Muscle layer of colon (tissue), 2 donors: ENCODE results near the gene KRT3.

Source experiments
- H3K27ac ChIP-seq: one replicate; pipeline ENCODE4 v1.7.0; 2013; ENCODE audit warnings: low read depth, mild to moderate bottlenecking, low read length, moderate library complexity
- H3K27me3 ChIP-seq, 2 donors: one replicate each; pipeline ENCODE4 v1.7.0; 2013; ENCODE audit warnings: low read length in 2 of 2, mild to moderate bottlenecking in 2 of 2; ENCODE audit not compliant: insufficient read depth in 2 of 2, control insufficient read depth in 1 of 2
- H3K36me3 ChIP-seq: one replicate; pipeline ENCODE4 v1.7.0; 2013; ENCODE audit warnings: mild to moderate bottlenecking, low read length; ENCODE audit not compliant: insufficient read depth
- H3K4me1 ChIP-seq: one replicate; pipeline ENCODE4 v1.7.0; 2013; ENCODE audit warnings: mild to moderate bottlenecking, low read length; ENCODE audit not compliant: insufficient read depth
- H3K4me3 ChIP-seq, 2 donors: one replicate each; pipeline ENCODE4 v1.7.0; 2013; ENCODE audit warnings: low read length in 2 of 2, low read depth in 1 of 2, mild to moderate bottlenecking in 1 of 2, moderate library complexity in 1 of 2
- H3K9ac ChIP-seq: one replicate; pipeline ENCODE4 v1.7.0; 2013; ENCODE audit warnings: low read length
- H3K9me3 ChIP-seq: one replicate; pipeline ENCODE4 v1.7.0; 2013; ENCODE audit warnings: mild to moderate bottlenecking, low read length
- donor health status: abdominal sarcoma.
- donor health status: Adenocarcinoma of cecum.

Gene KRT3

DNA sequence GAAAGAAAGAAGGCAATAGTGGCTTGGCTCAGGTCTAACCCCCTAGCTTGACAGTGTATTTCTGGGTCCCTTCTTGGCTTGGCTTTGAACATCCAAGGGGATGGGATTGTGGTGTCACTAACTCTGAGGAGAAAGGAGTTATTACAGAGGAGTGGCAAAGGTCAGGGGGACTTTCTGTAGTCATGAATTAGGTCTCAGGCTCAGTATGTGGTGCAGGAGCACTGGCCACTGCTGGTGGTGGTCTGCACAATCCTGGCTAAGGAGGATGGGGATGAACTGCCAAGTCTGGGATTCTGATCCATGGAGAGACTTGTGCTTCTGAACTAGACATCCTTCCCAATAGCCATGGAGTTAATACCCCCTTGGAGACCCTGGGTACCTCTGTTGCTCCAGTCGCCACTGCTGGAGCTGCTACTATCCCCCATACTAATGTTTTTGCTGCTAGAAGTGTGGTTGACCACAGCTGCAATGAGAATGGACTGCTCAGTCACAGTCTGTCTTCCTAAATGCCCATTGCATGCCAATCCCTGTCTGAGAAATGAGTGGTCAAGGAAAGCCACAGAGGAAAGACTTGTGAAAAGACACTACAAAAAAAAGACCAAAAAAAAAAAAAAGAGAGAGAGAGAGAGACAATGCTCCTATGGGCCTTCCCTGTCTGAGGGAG, 51.3 kb downstream of the KRT3 start:
- H3K9ac ChIP-seq = no peak overlapping the region
- H3K27me3 ChIP-seq = peaks cover 0 to 10% of the 10 kb centered on the region in 2 donors
- no peaks in the 10 kb centered on the region for H3K4me1 ChIP-seq
- no peaks in the 10 kb centered on the region for H3K36me3 ChIP-seq
- H3K27ac ChIP-seq = no peak overlapping the region
- H3K4me3 ChIP-seq = no peak overlapping the region
- no peaks in the 10 kb centered on the region for H3K9me3 ChIP-seq

- no peak overlapping the region for H3K4me3 ChIP-seq
- H3K27me3 ChIP-seq = peaks cover 0 to 10% of the 10 kb centered on the region in 2 donors
- no peak overlapping the region for H3K9ac ChIP-seq
- no peaks in the 10 kb centered on the region for H3K4me1 ChIP-seq
- no peak overlapping the region for H3K27ac ChIP-seq
- H3K9me3 ChIP-seq = no peaks in the 10 kb centered on the region
- H3K36me3 ChIP-seq = no peaks in the 10 kb centered on the region
Measured at GRCh38 chr12:52742822-52743457, 53.0 kb downstream of the KRT3 start.

DNA sequence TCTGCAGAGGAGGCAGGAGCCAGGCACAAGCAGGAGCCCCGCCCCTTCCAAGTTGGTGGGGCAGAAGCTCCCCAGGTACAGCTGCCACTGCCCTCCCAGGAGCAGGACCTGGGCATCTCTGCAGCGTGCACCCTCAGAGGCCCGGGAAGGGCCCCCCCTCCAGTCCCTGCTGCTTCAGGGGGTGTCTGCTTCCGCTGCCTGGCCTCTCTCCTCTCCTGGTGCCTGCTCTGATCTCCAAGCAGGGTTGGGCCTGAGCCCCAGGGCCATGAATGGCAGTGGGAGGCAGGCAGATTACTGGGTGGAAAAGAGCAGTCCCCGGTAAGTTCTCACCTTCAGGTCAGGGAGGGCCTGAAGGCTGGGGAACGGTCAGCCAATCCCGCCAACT, 53.7 kb downstream of the KRT3 start:
- H3K36me3 ChIP-seq = no peaks in the 10 kb centered on the region
- peaks cover 0 to 10% of the 10 kb centered on the region in 2 donors for H3K27me3 ChIP-seq
- no peaks in the 10 kb centered on the region for H3K4me1 ChIP-seq
- no peaks in the 10 kb centered on the region for H3K9me3 ChIP-seq
- no peak overlapping the region for H3K4me3 ChIP-seq
- no peak overlapping the region for H3K27ac ChIP-seq
- H3K9ac ChIP-seq = no peak overlapping the region

GRCh38 chr12:52741375-52742195, 54.3 kb downstream of the KRT3 start:
- Histone ChIP-seq H3K9me3 (no peaks in the 10 kb centered on the region), H3K27ac (no peak overlapping the region), H3K4me3 (no peak overlapping the region), H3K27me3 (peaks cover 0 to 10% of the 10 kb centered on the region in 2 donors), H3K36me3 (no peaks in the 10 kb centered on the region), H3K9ac (no peak overlapping the region), H3K4me1 (no peaks in the 10 kb centered on the region)

GRCh38 chr12:52740584-52740983, 55.3 kb downstream of the KRT3 start:
- no peaks in the 10 kb centered on the region for H3K4me1 ChIP-seq
- no peak overlapping the region for H3K4me3 ChIP-seq
- H3K9ac ChIP-seq = no peak overlapping the region
- no peaks in the 10 kb centered on the region for H3K36me3 ChIP-seq
- no peaks in the 10 kb centered on the region for H3K9me3 ChIP-seq
- peaks cover 0 to 10% of the 10 kb centered on the region in 2 donors for H3K27me3 ChIP-seq
- H3K27ac ChIP-seq = no peak overlapping the region

- Histone ChIP-seq H3K36me3 (no peaks in the 10 kb centered on the region), H3K27me3 (peaks cover 0 to 10% of the 10 kb centered on the region in 2 donors), H3K27ac (no peak overlapping the region), H3K9ac (no peak overlapping the region), H3K9me3 (no peaks in the 10 kb centered on the region), H3K4me3 (no peak overlapping the region), H3K4me1 (no peaks in the 10 kb centered on the region)
Measured at GRCh38 chr12:52739963-52740362, 56.0 kb downstream of the KRT3 start.
